Coronary artery (tissue), 2 donors: ENCODE measurements around the gene TAGLN2.

Experiments used
- DNase-seq: peaks from one replicate; pipeline ENCODE4 v3.0.0-alpha.2; 2017; ENCODE audit warnings: low spot score
- H3K27ac ChIP-seq, 2 donors: fragments of 200-600 bp; sonication (generic); one replicate each; pipeline ENCODE4 v1.5.1; 2016 to 2019
- H3K4me3 ChIP-seq: fragments of 200-600 bp; sonication (generic); 2 replicates; pipeline ENCODE4 v1.5.1; 2016; ENCODE audit warnings: mild to moderate bottlenecking, moderate library complexity
- TF ChIP-seq, protein P1 (sequence below): fragments of 200-600 bp; sonication (generic); IDR thresholded peaks from one replicate; pipeline ENCODE4 v1.5.1; 2019; ENCODE audit warnings: antibody characterized with exemption

Gene TAGLN2

DNA sequence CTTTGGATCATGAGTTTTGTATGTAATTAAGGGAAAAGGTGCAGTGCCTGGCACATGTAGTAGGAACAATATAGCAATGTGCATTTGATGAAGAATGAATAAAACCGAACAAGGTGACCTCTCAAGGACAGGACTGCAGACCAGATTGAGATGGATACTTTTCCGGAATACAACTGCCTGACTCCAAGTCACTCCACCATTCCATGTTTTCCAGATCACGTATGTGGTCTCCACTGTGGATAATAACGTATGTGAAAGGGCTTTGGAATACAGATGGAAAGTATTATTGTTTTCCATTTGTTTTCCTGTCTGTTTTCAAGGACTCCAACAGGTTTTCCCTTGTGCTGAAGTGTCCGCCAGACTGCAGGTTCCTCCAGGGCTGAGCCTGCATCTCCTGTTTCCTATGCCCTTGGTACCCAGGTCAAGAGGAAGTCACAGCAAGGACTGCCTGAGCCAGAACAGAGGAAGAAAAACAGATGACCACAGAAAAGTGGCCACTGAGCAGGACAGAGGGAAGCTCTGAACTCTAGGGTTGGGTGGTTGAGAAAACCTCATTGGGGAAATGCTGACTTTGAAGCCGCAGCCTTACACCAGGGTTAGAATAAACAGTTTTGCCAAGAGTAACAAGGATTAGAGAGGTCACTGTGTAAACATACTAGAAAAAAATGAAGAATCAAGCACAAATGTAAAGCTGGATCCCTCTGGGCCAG lies 29.3 kb downstream of the TAGLN2 start:
- Histone ChIP-seq H3K27ac (peak overlapping the region in 1 of 2 donors; percentile 61), H3K4me3 (no peak overlapping the region)
- no peak for DNase-seq
- TF ChIP-seq, protein P1, sequence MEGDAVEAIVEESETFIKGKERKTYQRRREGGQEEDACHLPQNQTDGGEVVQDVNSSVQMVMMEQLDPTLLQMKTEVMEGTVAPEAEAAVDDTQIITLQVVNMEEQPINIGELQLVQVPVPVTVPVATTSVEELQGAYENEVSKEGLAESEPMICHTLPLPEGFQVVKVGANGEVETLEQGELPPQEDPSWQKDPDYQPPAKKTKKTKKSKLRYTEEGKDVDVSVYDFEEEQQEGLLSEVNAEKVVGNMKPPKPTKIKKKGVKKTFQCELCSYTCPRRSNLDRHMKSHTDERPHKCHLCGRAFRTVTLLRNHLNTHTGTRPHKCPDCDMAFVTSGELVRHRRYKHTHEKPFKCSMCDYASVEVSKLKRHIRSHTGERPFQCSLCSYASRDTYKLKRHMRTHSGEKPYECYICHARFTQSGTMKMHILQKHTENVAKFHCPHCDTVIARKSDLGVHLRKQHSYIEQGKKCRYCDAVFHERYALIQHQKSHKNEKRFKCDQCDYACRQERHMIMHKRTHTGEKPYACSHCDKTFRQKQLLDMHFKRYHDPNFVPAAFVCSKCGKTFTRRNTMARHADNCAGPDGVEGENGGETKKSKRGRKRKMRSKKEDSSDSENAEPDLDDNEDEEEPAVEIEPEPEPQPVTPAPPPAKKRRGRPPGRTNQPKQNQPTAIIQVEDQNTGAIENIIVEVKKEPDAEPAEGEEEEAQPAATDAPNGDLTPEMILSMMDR, result no peak

DNA sequence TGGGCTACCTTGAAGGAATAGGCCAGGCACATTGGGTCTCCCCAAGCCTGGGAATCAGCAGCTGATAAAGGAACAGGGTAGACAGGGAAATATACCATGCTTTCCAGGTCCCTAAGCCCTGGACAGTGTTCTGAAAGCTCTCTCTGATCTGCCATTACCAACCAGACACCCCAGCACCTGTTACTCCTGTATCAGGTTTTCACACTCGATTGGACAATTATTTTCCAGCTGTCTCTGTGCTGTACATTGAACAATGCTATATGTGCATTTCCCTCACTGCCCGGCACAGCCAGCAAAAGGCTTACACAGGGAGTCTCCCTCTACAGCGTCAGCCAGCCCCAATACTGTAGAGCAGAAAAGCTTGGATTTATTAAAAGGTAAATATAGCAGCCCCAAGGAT lies 30.0 kb downstream of the TAGLN2 start:
- Histone ChIP-seq H3K27ac (no peak overlapping the region), H3K4me3 (no peak overlapping the region)
- TF ChIP-seq, protein P1, result no peak
- no peak for DNase-seq

DNA sequence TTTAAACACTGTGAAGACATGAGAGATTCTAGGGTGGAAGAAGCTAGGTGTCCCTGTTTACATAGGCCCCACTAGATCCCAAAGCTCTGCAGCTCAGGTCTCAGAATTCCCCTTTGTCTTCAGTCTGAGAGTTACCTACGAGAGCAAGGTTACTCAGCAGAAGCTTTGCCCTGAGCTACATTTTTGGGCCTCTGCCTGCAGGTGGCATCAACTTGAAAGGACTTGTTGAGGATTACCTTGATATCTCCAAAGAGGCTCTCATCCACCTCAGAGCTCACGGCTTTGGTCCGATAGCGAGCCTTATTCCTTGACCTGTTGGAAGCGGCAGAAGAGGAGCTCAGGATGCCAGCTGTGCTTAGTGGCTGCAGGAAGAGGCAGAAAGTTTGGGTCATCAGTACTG lies 32.4 kb downstream of the TAGLN2 start:
- H3K27ac ChIP-seq, result no peak overlapping the region
- TF ChIP-seq, protein P1, result no peak
- no peak overlapping the region for H3K4me3 ChIP-seq
- DNase-seq, result no peak

DNA sequence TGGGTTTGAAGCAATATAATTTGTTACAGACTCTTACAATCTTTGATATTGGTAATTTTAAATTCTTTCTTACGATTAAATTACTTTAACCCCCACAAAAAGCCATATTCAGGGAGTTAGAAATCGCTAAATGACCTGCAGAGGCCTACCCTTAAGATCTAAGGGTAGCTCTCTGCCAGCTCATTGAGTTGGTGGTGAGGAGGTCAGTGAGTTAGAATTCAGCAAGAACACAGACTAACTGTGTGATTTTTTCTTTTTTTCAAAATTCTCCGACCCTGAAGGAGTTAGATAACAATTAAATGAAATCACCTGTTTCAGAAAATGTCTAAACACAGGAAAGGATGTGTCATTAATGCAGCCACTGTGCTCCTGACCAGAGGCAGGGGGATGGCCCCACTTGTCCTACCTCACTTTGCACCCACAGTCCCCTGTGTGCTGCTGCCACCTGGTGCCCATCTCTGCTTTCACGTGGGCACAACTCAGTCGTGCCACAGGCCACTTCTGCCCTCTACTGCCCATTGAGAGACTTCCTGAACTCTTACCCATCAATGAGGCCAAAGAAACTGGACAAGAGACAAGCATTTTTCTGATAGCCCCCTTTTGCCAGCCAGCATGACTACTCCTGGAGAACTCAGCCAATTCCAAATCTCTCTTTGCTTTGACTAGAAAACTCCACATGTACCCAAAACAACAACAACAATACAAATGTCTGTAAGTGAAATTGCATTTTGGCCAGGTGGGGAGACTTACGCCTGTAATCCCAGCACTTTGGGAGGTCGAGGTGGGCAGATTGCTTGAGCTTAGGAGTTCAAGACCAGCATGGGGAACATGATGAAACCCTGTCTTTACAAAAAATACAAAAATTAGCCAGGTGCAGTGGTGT lies 33.8 kb downstream of the TAGLN2 start:
- Histone ChIP-seq H3K4me3 (no peak overlapping the region), H3K27ac (no peak overlapping the region)
- DNase-seq, result peak; percentile 83
- TF ChIP-seq, protein P1, result peak; percentile 85

DNA sequence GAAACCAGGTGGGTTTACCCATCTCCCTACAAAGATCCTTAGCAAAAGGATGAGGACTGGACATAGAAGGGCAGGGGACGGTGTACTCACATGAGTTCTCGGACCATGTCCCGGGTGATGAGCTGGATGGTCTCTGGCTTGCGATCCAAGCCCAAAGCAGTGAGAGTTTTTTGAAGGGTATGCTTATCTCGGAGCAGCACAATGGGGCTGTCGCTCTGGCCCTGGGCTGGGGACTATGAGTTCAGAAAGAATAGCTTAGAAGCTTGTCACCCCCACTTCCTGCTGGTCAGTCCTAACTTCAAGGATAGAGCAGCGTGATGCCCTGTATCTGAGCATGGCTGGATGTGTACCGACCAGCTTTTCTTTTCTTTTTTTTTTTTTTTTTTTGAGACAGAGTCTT lies 34.9 kb downstream of the TAGLN2 start:
- TF ChIP-seq, protein P1, result no peak
- peak overlapping the region in 1 of 2 donors; percentile 63 for H3K27ac ChIP-seq
- DNase-seq, result no peak
- H3K4me3 ChIP-seq, result no peak overlapping the region

DNA sequence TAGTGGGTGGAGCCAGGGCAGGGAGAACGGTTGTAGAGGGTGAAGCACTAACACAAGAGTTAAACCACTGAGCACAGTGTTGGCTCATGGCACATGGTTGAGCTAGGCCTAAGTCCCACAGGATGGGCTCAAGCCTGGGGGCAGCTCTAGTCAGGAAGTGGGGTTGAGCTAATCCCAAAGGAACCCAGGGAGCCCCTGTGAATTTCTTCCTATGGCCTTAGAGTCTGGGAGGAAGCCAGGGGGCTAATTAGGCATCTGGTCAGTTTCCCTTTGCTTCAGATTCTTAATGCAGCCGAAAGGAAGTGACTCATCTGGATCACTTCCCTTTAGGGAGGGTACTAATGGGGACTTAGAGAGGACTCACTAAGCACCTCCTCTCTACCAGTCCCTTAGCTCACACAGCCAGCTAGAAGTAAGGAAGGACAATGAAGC lies 35.5 kb downstream of the TAGLN2 start:
- H3K27ac ChIP-seq, result peak overlapping the region in 1 of 2 donors; percentile 77
- no peak overlapping the region for H3K4me3 ChIP-seq

More for the DNA sequence above, 35.5 kb downstream of the TAGLN2 start:
- no peak for DNase-seq
- TF ChIP-seq, protein P1, result no peak
